ENCODE measurements around the gene KIF12. TPM values are rescaled to one million over a fixed set of nuclear protein-coding genes. Genes with fewer than 3 reads are reported as not detected.

The KIF12 gene
- total and polyA plus RNA-seq, 2 experiments from 2014 or later, result 39.9 to 97.3 TPM

DNA sequence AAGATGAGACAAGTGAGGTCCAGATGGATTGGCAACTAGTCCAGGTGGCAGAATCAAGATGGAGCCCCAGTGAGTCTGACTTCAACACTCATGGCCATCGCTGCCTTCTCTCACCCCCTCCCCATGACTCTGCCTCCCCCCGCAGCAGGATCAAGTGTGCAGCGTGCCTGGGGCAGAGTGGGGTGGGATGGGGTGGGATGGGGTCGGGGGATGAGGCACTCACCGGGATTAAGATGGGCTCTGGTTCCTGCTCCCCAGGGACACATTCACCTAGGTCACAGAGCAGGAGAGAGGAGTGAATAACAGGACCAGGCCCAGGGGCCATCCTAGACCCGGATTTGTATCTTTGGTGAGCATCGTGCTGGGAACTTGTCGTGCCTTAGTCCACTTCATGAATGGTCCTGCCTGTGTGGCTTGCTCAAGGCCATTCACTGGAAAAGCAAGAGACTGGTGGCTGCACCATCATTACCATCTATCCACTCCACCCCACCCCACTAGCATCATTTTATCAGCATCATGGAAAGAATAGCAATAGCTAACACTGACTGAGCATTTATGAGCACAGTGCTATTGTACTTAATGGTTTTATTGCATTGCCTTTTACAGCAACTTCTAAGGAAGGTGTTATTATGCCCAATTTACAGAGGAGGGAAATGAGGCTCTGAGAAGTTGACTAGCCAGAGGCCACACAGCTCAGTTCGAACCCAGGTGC, 29.5 kb downstream of the KIF12 start:
- no peak for DNase-seq (ENCODE audit: low spot score)
- H3K79me2 ChIP-seq, result no peaks in the 10 kb centered on the region
- H3K4me2 ChIP-seq, result no peak overlapping the region
- no peaks in the 10 kb centered on the region for H3K36me3 ChIP-seq (replicated peaks; ENCODE audit: insufficient read depth, low read depth)
- H3K27ac ChIP-seq, result no peak overlapping the region
- WGBS (ENCODE audit: low lambda C conversion rate, missing lambda C conversion rate), result 84% methylated on average over 7 of the region's 9 CpGs
- no peak for TF ChIP-seq EZH2phosphoT487 (IDR thresholded peaks at IDR 0.05; ENCODE audit: low read depth, severe bottlenecking, unreplicated experiment)
- no peak for TF ChIP-seq EZH2 (IDR thresholded peaks at IDR 0.05; ENCODE audit: borderline replicate concordance)
- TF ChIP-seq, protein P1, sequence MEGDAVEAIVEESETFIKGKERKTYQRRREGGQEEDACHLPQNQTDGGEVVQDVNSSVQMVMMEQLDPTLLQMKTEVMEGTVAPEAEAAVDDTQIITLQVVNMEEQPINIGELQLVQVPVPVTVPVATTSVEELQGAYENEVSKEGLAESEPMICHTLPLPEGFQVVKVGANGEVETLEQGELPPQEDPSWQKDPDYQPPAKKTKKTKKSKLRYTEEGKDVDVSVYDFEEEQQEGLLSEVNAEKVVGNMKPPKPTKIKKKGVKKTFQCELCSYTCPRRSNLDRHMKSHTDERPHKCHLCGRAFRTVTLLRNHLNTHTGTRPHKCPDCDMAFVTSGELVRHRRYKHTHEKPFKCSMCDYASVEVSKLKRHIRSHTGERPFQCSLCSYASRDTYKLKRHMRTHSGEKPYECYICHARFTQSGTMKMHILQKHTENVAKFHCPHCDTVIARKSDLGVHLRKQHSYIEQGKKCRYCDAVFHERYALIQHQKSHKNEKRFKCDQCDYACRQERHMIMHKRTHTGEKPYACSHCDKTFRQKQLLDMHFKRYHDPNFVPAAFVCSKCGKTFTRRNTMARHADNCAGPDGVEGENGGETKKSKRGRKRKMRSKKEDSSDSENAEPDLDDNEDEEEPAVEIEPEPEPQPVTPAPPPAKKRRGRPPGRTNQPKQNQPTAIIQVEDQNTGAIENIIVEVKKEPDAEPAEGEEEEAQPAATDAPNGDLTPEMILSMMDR (IDR thresholded peaks at IDR 0.05; ENCODE audit: poor library complexity), result no peak
- peaks cover 3% of the 10 kb centered on the region for H3K4me1 ChIP-seq (ENCODE audit: insufficient read depth)
- H3K9me3 ChIP-seq (ENCODE audit: low read depth), result no peaks in the 10 kb centered on the region
- H2AFZ ChIP-seq, result no peak overlapping the region
- no peaks in the 10 kb centered on the region for H3K27me3 ChIP-seq
- no peaks in the 10 kb centered on the region for H4K20me1 ChIP-seq (ENCODE audit: insufficient read depth, poor library complexity, severe bottlenecking)
- no peaks in the 10 kb centered on the region for H3K9me2 ChIP-seq (replicated peaks; ENCODE audit: insufficient read depth)
- H3K4me3 ChIP-seq, result no peak overlapping the region

DNA sequence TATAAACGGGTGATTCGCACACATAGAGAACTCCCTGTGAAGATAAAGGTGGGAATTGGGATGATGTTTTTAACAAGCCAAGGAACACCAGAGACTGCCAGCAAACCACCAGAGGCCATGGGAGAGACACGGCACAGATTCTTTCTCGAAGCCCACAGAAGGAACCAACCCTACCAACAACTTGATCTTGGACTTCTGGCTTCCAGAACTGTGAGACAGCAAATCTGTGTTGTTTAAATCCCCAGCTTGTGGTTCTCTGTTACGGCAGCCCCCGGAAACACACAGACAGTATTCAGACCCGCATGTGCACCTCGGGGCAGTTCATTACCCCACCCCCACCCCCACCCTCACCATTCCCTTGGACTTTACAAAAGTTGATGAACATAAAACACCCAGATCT, 33.8 kb downstream of the KIF12 start:
- WGBS (ENCODE audit: low lambda C conversion rate, missing lambda C conversion rate), result 93% methylated on average over 8 of the region's 8 CpGs
- no peaks in the 10 kb centered on the region for H3K9me3 ChIP-seq (ENCODE audit: low read depth)
- H2AFZ ChIP-seq, result no peak overlapping the region
- peaks cover 7% of the 10 kb centered on the region for H3K4me1 ChIP-seq (ENCODE audit: insufficient read depth)
- no peak overlapping the region for H3K27ac ChIP-seq
- no peaks in the 10 kb centered on the region for H3K27me3 ChIP-seq
- H3K4me2 ChIP-seq, result no peak overlapping the region
- no peak for TF ChIP-seq EZH2phosphoT487 (IDR thresholded peaks at IDR 0.05; ENCODE audit: low read depth, severe bottlenecking, unreplicated experiment)
- TF ChIP-seq, protein P1 (IDR thresholded peaks at IDR 0.05; ENCODE audit: poor library complexity), result no peak
- TF ChIP-seq EZH2 (IDR thresholded peaks at IDR 0.05; ENCODE audit: borderline replicate concordance), result no peak
- no peak overlapping the region for H3K4me3 ChIP-seq
- no peaks in the 10 kb centered on the region for H3K79me2 ChIP-seq
- H3K9me2 ChIP-seq (replicated peaks; ENCODE audit: insufficient read depth), result no peaks in the 10 kb centered on the region
- no peaks in the 10 kb centered on the region for H4K20me1 ChIP-seq (ENCODE audit: insufficient read depth, poor library complexity, severe bottlenecking)
- H3K36me3 ChIP-seq (replicated peaks; ENCODE audit: insufficient read depth, low read depth), result no peaks in the 10 kb centered on the region
- DNase-seq (ENCODE audit: low spot score), result no peak

DNA sequence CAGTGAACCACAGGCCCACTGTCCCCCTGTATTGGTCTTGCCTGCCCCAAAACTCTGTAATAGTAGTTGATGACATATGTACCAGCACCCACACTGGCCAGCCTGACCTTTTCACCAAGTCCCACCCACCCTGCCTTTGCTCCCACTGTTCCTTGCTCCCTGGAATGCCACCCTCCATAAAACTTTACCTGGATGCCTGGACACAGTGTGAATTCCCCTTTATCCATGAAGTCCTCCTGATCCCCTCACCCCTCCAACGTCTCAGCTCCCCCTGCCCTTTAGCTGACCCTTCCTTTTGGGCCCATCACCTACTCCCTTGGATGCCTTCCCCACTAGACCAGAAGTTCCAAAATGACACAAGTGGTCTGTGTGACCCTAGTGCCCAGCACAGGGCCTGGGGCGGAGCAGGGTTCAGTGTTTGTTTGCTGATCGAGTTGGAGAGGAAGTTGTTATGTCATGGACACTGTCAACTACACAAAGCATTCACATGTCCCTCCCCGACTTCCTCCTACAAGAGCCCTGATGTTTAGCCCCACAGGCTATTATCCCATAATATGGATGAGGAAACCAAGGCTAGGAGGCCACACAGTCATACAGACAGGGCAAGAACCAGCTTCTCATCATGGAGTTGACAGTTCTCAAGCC, 37.1 kb downstream of the KIF12 start:
- no peaks in the 10 kb centered on the region for H3K79me2 ChIP-seq
- H3K27me3 ChIP-seq, result no peaks in the 10 kb centered on the region
- H2AFZ ChIP-seq, result no peak overlapping the region
- no peak overlapping the region for H3K4me2 ChIP-seq
- no peaks in the 10 kb centered on the region for H3K9me2 ChIP-seq (replicated peaks; ENCODE audit: insufficient read depth)
- TF ChIP-seq EZH2phosphoT487 (IDR thresholded peaks at IDR 0.05; ENCODE audit: low read depth, severe bottlenecking, unreplicated experiment), result no peak
- no peaks in the 10 kb centered on the region for H3K9me3 ChIP-seq (ENCODE audit: low read depth)
- H3K36me3 ChIP-seq (replicated peaks; ENCODE audit: insufficient read depth, low read depth), result no peaks in the 10 kb centered on the region
- 70% methylated on average over 4 of the region's 4 CpGs for WGBS (ENCODE audit: low lambda C conversion rate, missing lambda C conversion rate)
- H4K20me1 ChIP-seq (ENCODE audit: insufficient read depth, poor library complexity, severe bottlenecking), result no peaks in the 10 kb centered on the region
- no peak for DNase-seq (ENCODE audit: low spot score)
- no peak overlapping the region for H3K4me3 ChIP-seq
- H3K27ac ChIP-seq, result no peak overlapping the region
- H3K4me1 ChIP-seq (ENCODE audit: insufficient read depth), result peaks cover 7% of the 10 kb centered on the region

DNA sequence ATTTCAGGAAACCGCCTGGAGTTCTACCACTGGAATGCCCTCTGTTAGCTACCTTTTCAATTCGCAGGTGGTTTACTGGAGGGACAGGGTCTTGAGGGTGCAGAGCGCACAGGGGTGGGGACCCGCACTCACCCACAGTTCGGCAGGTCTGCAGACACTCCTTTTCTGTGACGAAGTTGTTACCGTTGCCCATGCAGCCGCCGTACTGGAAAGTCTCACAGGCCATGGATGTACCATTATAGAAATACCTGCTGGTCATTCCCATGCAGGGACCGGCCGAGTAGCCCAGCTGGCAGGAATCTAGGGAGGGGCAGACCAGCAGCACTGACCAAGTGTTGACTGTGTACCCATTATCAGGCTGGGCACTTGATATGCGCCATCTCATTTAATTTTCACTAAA, 37.8 kb downstream of the KIF12 start:
- Histone ChIP-seq H3K4me1 (ENCODE audit: insufficient read depth) (peaks cover 7% of the 10 kb centered on the region), H4K20me1 (ENCODE audit: insufficient read depth, poor library complexity, severe bottlenecking) (no peaks in the 10 kb centered on the region), H3K9me2 (replicated peaks; ENCODE audit: insufficient read depth) (no peaks in the 10 kb centered on the region), H3K79me2 (no peaks in the 10 kb centered on the region), H3K36me3 (replicated peaks; ENCODE audit: insufficient read depth, low read depth) (no peaks in the 10 kb centered on the region), H3K4me2 (no peak overlapping the region), H2AFZ (no peak overlapping the region), H3K27ac (no peak overlapping the region), H3K27me3 (no peaks in the 10 kb centered on the region), H3K4me3 (no peak overlapping the region), H3K9me3 (ENCODE audit: low read depth) (no peaks in the 10 kb centered on the region)
- no peak for DNase-seq (ENCODE audit: low spot score)
- WGBS (ENCODE audit: low lambda C conversion rate, missing lambda C conversion rate), result 98% methylated on average over 12 of the region's 12 CpGs
- TF ChIP-seq EZH2 (IDR thresholded peaks at IDR 0.05; ENCODE audit: borderline replicate concordance), result no peak
- TF ChIP-seq EZH2phosphoT487 (IDR thresholded peaks at IDR 0.05; ENCODE audit: low read depth, severe bottlenecking, unreplicated experiment), result no peak
- TF ChIP-seq, protein P1 (IDR thresholded peaks at IDR 0.05; ENCODE audit: poor library complexity), result no peak
